ENCODE results near the gene COL15A1.

The COL15A1 gene

GRCh38 chr9:98916660-98917059 lies 27.0 kb upstream of the COL15A1 start:
- DNase-seq (ENCODE audit: low read depth), result no peak

GRCh38 chr9:98917746-98918487 lies 25.8 kb upstream of the COL15A1 start:
- no peak for DNase-seq (ENCODE audit: low read depth)

- DNase-seq (ENCODE audit: low read depth), result no peak
Observed at GRCh38 chr9:98921732-98922131, 22.0 kb upstream of the COL15A1 start.

DNA sequence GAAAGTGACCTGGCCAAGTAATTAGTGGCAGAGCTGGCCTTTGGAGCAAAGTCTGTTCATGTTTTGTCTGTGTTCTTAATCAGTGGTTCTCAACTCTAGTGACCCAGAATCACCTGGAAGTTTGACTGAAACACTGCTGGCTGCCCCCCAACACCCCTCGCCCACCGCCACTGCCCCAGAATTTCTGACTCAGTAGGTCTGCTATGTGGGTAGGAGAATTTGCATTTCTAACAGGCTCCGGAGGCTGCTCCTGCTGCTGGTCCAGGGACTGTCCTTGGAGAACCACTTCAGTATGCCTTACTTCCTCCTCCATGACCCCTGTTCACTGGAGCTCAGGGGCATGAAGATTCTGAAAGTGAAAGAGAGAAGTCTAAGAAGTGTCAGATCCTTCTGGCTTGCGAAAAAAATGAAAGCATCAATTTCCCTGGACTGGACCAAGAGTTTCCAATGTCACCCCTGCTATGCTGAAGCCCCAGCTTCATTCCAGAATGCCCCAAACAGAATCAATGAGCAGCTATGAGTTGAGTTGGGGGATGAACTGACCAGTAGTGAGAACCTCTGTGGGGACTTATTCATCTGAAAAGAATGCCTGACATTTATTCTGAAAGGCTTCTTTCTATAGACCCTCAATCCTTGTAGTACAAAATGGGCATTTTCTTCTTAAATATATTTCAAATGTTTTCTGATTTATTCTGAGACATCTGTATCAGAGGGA lies 20.8 kb upstream of the COL15A1 start:
- no peak for DNase-seq (ENCODE audit: low read depth)

- no peak for DNase-seq (ENCODE audit: low read depth)
Observed at GRCh38 chr9:98923451-98924123, 20.1 kb upstream of the COL15A1 start.

DNA sequence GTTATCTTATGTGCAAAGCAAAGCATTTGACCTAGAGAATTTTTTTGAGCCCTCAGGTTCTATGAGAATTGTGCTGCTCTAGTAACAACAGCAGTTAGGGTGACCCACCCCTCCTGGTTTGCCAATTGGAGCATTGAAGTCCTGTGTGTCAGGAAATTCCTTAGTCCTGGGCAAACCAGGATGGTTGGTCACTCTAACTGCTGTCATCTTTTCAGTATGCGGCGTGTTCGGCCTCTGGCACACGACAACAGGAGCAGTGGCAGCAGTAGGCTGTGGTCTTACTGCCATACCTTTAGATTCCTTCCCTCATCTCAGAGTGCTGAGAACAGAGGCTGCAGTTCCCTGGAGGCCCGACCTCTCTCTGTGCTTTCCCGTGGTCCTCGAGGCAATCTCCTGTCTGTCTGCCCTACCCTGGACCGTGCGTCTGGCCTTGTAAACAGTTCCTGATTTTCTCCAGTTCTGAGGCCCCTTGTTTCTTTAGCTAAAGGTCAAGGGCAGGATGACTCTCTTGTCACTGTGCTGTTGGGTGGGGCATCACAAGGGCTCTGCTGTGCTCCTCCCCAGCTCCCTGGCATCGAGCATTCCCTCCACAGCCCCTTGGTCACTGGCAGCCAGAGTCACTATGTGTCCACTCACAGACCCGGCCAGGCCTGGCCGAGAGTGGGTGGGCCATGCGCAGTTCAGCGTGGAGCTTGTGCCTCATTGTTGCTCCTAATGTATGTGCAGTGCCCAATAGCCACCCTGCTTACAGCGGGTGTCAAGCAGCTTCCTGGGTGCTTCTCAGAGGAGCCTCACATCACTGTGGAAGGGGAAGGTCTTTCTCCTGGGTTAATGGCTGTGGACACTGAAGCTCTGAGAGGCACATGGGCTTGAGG lies 18.5 kb upstream of the COL15A1 start:
- no peak for DNase-seq (ENCODE audit: low read depth)

- no peak for DNase-seq (ENCODE audit: low read depth)
Observed at GRCh38 chr9:98925956-98926355, 17.8 kb upstream of the COL15A1 start.

- DNase-seq (ENCODE audit: low read depth), result no peak
Observed at GRCh38 chr9:98927724-98928123, 16.0 kb upstream of the COL15A1 start.

GRCh38 chr9:98929071-98929470 lies 14.6 kb upstream of the COL15A1 start:
- DNase-seq (ENCODE audit: low read depth), result no peak

DNA sequence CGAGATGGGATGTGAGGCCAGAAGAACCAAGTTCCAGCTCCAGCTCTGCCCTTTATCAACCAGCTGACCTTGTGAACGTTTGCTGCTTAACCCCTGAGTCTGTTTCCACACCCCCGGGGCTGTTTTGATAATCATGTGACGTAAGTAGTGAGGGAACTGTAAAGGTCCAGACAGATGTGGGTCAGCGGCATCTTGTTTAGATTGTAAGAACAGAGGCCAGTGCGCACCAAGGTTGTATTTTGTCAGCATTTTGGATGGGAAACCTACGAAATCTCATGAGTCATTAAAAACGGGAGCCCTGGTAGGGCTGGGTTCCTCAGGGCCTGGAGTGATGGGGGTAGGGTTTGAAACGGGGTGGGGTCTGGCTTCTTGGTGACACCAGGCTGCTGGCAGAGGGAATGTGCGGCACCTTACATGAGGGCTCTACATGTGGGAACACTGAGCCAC lies 13.8 kb upstream of the COL15A1 start:
- no peak for DNase-seq (ENCODE audit: low read depth)

DNA sequence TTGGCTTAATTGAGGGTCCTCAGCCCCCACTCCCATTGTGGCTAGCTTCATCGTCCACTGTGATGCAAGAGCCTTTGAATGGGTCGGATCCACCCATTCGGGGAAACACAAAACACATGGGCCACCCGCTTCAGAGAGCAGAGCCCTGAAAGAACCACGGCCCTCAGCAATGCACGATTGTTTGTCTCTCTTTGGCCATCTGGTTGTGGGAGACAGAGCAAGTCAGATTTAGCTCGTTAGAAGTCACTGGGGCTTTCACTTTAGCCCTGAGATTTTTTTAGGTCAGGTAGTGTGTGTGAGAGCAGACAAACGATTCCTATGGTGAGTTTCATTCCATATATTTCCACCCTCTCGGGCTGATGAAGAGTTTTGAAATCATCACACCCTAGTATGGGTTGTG lies 12.9 kb upstream of the COL15A1 start:
- no peak for DNase-seq (ENCODE audit: low read depth)

- no peak for DNase-seq (ENCODE audit: low read depth)
Observed at GRCh38 chr9:98931600-98932389, 11.9 kb upstream of the COL15A1 start.

- DNase-seq (ENCODE audit: low read depth), result no peak
Observed at GRCh38 chr9:98933185-98933584, 10.5 kb upstream of the COL15A1 start.

GRCh38 chr9:98933890-98934289 lies 9.8 kb upstream of the COL15A1 start:
- no peak for DNase-seq (ENCODE audit: low read depth)

GRCh38 chr9:98935071-98935505 lies 8.6 kb upstream of the COL15A1 start:
- DNase-seq (ENCODE audit: low read depth), result no peak

DNA sequence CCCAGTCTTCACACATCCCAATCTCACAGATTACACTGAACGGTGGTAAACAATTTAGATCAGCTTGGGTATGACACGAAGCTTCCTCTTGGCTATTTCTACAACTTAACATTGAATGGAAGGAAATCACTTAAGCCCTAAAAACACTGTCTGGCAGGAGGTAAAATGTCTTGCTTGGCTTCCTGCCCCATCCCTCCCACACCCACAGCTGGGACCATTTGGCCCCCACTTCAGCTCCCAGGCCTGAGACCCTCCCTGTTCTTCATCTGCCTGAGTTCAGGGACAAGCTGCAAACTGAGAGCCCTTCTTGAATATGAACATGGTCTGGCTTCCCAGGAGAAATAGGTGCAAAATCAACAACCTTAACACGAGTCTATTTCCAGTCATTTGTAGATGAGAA lies 3.4 kb upstream of the COL15A1 start:
- DNase-seq (ENCODE audit: low read depth), result no peak

- DNase-seq (ENCODE audit: low read depth), result no peak
Observed at GRCh38 chr9:98941946-98942523, 1.7 kb upstream of the COL15A1 start.

DNA sequence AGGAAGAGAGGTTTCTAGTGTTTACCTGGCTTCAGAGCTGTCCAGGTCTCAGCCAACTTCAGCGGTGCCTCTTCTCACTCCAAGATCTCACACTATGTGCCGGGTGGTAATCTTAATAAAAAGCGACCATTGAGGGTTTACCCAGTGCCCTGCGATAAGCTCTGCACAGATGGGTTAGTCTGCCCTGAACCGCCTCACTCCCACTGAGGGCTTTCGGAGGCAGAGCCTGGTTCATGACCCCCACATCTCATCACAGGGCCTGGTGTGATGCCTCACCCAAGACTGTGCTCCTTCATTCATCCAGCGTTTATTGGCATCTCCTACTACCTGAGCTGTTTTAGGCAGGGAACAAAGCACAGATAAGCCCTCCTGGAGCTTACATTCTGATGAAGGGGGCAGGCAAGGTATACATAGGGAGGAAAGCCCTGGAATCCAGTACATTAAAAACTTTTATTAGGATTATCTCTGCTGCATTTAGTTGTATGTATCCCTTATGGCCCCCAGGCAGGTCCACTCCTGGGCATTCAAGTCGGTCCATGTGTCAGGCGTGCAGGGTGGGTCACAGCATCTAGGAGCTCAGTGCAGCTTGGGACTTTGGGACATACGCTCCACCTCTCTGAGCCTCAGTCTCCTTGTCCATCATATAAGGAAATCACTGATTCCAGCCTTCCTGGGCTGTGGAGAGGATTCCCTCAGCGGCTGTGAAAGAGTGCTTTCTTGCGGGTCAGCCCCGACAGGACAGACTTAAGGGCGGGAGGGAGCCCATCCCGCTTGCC lies 613 bp upstream of the COL15A1 start:
- DNase-seq (ENCODE audit: low read depth), result no peak

- no peak for DNase-seq (ENCODE audit: low read depth)
Observed at GRCh38 chr9:98944057-98944733, 488 bp downstream of the COL15A1 start.

DNA sequence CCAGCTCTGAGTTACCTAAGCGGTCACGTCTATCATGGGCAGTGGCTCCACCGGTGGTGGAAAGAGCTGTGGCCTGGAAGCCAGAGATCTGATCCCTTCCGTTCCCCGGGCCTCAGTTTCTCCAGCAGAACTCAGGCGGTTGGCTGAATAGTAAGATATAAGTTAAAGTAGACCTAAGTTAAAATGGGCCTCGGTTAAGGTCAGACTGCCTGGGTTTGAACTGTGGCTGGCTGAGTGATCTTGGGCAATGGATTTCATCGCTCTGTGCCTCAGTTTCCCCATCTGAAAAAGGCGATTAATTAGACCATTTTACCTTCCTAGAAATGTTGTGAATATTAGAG lies 997 bp downstream of the COL15A1 start:
- no peak for DNase-seq (ENCODE audit: low read depth)
